ENCODE measurements around the gene CTNNA3.

DNA sequence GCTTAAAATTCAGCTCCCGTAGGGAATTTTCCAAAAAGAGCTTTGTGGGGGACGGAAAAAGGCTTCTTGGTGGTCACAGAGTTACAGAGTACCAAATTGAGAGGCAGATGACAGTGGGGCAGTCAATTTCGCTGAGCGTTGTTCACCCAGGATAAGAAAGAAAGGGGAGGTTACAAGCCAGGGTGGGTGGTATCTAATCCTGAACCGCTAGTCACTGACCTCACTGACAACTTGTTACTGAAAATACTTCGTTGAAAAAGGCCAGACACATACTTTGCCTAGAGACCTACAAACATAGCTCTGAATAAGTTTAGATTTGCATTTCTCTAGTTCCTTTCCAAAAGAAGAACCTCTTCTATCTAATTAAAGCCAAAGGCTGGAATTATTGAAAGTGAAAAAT is at the start of gene CTNNA3:
- TF ChIP-seq, protein P1, sequence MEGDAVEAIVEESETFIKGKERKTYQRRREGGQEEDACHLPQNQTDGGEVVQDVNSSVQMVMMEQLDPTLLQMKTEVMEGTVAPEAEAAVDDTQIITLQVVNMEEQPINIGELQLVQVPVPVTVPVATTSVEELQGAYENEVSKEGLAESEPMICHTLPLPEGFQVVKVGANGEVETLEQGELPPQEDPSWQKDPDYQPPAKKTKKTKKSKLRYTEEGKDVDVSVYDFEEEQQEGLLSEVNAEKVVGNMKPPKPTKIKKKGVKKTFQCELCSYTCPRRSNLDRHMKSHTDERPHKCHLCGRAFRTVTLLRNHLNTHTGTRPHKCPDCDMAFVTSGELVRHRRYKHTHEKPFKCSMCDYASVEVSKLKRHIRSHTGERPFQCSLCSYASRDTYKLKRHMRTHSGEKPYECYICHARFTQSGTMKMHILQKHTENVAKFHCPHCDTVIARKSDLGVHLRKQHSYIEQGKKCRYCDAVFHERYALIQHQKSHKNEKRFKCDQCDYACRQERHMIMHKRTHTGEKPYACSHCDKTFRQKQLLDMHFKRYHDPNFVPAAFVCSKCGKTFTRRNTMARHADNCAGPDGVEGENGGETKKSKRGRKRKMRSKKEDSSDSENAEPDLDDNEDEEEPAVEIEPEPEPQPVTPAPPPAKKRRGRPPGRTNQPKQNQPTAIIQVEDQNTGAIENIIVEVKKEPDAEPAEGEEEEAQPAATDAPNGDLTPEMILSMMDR (IDR thresholded peaks at IDR 0.05; ENCODE audit: insufficient read depth, low read length, poor library complexity, severe bottlenecking), result no peak
- TF ChIP-seq EZH2phosphoT487 (conservative IDR thresholded peaks at IDR 0.05; ENCODE audit: low read length), result no peak
